Left renal pelvis (tissue), 4 donors: Measurements from ENCODE around the gene TNFSF13B. TPM values are rescaled to one million over a fixed set of nuclear protein-coding genes. Genes with fewer than 3 reads are reported as not detected.
"Not testable (repeated sequence)": the region's sequence is repeated elsewhere in the genome, so short reads cannot be mapped to it uniquely, and the experiment has no call there.

Experiments used
- DNase-seq, 4 donors: peaks; one replicate each; pipeline ENCODE4 v3.0.0-alpha.2; 2013; ENCODE audit warnings: low read depth in 4 of 4, low spot score in 3 of 4
- polyA plus RNA-seq, 4 donors: library from polyadenylated mRNA; unstranded; fragments of 120-200 nt; gene quantifications; one replicate each; pipeline ENCODE4 v1.2.1, GENCODE V29; 2013; ENCODE audit not compliant: insufficient read length in 4 of 4

TNFSF13B gene, protein sequence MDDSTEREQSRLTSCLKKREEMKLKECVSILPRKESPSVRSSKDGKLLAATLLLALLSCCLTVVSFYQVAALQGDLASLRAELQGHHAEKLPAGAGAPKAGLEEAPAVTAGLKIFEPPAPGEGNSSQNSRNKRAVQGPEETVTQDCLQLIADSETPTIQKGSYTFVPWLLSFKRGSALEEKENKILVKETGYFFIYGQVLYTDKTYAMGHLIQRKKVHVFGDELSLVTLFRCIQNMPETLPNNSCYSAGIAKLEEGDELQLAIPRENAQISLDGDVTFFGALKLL
- 1 to 10 TPM; 1.3 to 2.5 (median 1.4) TPM for polyA plus RNA-seq

DNA sequence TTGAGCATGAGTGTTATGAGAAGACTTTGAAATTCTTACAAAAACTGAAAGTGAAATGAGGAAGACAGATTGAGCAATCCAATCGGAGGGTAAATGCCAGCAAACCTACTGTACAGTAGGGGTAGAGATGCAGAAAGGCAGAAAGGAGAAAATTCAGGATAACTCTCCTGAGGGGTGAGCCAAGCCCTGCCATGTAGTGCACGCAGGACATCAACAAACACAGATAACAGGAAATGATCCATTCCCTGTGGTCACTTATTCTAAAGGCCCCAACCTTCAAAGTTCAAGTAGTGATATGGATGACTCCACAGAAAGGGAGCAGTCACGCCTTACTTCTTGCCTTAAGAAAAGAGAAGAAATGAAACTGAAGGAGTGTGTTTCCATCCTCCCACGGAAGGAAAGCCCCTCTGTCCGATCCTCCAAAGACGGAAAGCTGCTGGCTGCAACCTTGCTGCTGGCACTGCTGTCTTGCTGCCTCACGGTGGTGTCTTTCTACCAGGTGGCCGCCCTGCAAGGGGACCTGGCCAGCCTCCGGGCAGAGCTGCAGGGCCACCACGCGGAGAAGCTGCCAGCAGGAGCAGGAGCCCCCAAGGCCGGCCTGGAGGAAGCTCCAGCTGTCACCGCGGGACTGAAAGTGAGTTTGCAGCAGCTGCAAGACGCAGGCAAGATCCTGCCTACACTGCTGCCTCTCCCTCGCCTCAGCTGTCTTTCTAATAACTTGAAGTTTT, at the start of gene TNFSF13B:
TSS of gene TNFSF13B (plus strand) at position 118 of the 728 bp plus-strand sequence. CDS start at position 296, 178 bp downstream.
- no peak for DNase-seq

DNA sequence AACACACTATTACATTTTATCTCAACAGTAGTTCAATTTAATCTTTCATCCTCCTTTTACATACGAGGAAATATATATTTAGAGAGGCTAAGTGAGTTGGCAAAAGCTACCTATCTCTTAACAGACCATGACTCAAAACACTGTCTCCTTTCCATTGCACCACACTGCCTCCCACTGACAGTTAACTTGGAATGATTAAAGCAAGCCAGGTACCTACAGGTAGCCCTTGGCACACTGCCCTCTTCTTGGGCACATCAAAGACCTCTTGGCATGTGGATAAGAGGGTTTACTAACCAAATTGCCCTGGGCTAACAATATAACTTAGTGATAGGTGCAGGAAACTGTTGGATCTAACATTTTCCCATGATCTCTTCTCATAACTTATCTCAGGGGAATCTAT, 49.5 kb upstream of the TNFSF13B start:
- no peak for DNase-seq

DNA sequence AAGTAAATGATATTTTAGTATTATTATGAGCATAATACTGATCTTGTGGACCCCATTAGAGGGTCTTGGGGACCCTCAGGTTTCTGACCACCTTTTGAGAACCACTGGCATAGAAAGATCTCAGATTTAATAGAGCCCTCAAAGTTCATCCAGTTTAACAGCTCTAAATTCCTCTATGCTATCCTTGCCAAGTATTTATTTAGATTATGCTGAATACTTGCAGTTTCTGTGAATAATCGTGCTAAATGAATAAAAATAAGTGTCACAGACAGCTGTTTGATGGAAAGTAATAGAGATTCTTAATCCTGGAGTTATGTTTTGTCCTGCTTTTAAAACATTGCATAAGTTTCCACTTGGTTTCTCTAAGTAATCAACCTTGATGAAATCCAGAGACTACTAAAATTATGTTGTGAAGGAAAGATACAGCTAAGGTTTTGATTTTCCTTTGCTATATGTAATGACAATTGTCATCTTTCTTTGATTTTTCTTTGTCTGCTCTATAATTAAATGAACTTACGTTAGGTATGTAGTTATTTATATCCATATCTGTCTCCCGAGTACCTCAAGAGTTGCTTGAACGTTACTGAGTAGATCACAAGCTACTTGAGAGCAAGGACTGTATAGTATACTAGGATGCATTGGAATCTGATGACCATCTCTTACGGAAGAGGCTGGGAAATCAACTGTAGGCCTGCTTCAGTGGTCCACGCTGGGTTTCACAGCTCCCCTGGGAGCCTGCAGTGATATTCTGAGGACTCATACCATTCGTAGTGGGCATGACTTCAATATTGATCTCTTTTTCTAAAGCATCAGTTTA, 45.6 kb upstream of the TNFSF13B start:
- no peak for DNase-seq

DNA sequence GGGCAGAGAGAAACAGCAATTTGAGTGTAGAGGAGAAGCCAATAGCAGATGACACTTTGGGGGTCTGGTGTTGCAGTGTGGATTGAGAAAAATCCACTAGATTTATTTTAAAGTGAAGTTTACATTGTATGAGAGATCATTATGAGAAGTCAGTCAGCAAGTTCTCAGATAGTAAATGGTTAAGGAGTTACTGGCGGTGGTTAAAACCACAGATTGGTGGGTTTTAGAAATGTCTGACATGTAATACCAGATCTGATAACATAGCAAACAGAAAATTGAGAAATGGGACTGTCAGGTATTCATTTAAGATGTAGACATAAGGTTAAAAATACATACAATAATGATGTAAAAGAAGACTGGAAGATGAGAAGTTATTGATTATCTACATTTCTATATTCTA, 44.1 kb upstream of the TNFSF13B start:
- no peak for DNase-seq

DNA sequence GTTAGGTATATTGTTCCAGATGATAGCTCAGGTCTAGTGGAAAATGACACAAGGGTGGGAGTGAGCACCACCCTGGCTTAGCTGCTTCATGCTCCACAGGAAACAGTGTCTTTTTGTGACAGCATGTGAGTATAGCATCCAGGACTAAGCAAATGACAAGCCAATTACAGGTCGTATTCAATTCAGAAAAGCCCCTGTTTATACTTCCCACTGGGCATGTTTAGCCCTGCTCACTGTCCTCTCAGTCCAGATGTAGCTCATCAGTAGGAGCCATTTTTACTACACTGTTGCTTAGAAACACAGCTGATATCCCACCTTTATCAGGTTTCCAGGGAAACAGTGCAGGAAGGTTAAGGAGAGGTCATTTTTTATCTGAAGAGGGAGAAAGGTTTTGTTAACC, 43.3 kb upstream of the TNFSF13B start:
- DNase-seq = no peak

DNA sequence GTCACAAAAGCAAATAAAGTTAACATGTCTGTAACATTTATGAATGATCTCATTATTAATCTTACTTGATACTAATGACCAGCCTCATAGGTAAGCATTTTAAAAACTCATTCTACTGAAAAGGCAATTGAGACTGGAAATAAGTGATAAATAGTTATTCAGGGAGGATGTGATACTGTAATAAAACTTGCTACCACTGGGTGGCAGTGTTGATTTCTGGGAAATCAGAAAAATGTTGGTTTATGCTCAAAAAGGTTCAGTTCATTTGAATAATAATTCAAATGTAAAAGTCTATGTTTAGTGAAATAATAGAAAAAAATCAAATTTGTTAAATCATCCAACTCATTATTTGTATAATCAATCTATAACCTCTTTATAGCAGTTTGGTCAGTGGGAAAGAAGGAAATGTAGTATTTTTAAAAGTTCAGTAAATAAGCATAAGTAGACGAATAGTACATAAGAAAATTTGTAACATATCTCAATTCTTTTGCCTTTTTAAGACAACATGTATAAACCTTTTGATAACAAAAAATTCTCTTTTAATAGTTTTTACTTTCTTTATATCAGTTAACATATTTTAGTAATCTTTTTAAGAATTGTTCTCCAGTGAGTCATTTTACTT, 41.8 kb upstream of the TNFSF13B start:
- DNase-seq = no peak

DNA sequence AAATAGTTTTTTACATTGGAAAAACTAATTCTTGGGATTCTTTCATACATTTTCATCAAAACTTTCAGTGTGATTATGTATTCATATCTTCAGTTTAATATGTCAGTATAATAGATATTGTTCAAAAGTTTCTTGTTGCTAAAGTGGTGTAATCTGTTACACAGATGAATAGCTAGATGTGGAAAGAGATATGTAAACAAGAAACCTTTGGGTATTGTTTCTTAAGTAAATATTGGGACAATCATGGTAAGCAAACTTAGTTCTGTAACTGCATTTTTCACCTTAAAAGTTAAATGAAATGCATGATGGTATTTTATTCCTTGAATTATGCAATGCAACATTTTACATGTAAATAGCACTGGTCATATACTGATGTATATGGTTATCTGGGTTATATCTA, 39.1 kb upstream of the TNFSF13B start:
- no peak for DNase-seq

DNA sequence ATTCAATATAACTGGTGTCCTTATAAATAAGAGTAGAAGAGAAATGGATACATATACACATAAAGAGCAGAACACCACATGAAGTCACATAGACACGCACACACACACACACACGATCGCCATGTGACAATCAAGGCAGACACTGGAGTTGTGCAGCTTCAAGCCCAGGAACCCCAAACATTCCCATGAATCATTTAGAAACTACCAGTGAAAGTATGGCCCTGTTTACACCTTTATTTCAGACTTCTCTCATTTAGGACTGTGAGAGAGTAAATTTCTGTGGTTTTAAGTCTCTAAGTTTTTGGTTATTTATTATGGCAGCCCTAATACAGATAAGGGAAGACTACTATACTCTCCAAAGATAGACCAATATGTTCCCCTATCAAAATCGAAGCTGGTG, 20.4 kb upstream of the TNFSF13B start:
- DNase-seq = no peak

DNA sequence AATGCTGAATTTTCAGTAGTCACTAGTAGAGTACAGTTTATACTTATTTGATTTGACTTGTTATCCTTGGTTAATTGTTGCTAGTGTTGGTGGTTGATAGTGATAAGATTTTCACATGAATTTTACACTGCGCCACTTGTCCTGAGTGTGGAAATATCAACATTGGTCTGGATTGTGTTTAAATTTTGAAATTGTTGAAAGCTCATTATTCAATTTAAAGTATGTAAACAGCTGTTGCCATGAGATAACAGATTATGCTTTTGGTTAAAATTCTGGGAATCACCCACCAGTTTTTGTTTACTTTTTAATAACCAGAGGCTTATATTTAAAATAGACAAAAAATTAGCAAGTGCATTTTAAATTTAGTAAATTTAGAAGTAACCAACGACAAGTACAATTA, 12.3 kb upstream of the TNFSF13B start:
- no peak for DNase-seq

DNA sequence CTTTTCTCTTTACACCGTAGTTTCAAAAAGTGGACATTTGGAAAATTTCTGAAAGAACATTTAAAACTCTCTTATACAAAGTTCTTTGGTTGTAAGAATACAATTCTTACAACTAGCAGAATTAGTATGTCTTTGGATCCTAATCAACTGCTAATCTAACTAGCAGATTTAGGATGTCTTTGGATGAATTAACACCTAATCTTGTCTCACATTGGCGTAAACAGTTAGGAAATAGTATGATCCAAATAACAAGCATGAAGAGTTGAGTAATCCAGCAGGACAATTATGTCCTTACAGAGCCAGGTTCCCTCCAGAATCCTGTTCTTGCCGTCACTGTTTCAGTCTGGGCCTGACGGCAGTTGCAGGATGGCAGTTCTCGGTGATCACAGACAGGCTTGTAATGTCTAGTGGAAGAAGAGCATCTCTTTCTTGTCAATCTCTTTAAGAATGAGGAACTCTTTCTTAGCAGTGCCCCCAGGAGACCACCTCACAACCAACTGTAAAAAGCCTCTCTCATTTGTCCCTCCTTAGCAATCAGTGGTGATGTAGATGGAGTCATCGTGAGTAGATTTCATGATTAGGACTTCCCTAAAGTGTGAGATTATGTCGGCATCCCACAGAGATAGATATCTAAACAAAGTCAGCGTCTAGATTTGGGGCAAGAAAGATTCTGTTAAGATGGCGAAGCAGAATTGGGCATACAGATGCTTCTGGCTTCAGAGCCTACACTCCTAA, 5.7 kb upstream of the TNFSF13B start:
- no peak for DNase-seq

DNA sequence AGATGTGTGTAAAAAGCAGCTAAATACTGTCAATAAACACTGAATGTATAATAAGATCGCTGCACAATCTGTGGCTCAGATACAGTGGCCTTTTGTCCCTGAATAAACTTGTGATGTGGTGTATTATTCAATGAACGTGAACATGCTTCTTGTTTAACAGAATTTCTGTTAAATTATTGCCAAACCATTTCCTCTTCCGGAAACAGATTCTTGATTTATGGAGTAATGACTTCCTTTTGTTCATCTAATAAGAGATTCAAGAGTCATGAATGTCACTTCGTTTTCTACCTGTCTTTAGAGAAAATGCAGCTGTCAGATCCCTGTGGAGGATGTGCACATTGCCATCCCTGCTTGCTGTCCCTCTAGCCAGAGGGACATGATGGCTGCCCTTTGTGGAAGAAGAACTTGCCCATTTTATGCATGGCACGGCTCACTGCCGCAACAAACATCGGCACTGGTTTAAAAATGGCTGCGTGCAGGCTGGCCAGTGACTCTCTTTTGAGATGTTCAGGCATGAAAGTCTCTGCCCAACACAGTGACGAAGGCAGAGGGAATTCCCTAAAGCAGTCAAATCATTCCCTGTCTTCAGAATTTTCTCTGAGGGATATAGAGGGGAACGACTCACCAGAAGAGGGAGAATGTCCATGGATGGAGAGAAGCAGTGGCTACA, 3.1 kb upstream of the TNFSF13B start:
- no peak for DNase-seq

DNA sequence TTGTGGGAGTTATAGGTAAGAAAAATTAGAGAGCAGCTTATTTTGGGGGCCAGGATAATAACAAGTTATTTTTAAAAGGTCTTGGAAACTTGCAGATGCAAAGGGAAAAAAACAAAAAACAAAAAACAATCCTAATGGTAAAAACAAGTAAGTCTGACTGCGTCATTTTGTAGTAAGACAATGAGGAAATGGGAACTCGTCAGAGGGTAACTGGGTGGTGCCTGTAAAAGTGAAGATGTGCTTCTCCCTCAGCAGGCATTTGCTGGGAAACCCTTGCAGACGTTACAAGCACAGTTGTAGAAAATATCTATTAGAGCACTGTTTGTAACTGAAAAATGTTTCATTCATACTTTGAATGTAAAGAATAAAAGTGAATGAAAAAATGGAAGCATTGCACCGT, 2.2 kb upstream of the TNFSF13B start:
- DNase-seq = no peak

DNA sequence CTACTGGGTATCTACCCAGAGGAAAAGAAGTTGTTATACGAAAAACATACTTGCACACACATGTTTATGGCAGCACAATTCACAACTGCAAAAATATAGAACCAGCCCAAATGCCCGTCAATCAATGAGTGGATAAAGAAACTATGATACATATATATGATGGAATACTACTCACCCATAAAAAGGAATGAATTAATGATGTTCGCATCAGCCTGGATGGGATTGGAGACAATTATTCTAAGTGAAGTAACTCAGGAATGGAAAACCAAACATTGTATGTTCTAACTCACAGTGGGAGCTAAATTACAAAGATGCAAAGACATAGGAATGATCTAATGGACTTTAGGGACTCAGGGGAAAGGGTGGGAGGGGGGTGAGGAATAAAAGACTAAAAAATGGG, 1.7 kb upstream of the TNFSF13B start:
- DNase-seq = not testable (repeated sequence)

DNA sequence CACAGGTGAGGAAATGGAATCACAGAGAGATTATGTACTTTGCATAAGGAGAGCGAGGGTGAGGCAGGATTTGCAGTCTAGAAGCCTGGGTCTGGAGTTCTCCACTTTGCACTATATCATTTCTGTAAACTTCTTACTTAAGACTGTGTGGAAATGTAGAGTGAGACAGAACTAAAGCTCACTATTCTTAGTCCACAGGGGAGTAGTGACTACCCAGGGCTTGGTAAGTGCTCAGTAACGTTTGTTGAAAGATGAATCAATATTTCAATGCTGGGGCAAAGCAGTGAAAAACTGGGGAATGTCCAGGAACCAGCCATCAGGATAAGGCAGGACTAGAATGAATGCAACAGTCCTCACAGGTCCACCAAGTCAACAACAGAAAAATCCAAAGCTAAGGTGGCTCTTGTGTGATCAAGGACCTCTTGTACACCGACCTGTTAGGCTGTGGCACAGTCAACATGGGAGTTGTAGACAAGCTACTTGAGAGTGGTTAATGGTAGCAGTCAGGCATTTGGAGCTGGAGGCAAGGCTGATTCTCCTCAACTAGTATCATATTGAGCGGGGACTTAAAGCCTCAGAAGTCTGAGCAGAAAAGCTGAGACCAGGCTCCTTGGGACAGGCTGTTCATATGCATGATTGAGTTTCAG, 929 bp upstream of the TNFSF13B start:
- no peak for DNase-seq

DNA sequence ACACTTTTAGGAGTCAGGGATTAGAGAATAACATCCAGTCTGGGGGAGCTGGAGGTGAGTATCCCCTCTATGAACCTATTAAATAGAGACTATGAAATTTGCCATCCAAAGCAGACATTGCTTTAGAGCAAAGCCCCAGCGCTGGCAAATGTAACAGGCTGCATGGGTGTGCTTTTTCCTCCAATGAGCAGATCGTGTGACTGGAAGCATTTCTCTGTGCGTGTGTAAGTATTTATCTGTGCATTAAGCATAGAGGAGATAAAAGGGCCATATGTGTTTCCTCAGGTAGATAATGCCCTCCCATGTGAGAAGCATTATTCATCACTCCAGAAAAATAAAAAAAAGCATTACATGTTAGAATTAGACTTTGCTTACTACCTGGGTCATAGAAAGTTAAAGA, 924 bp downstream of the TNFSF13B start:
- no peak for DNase-seq

DNA sequence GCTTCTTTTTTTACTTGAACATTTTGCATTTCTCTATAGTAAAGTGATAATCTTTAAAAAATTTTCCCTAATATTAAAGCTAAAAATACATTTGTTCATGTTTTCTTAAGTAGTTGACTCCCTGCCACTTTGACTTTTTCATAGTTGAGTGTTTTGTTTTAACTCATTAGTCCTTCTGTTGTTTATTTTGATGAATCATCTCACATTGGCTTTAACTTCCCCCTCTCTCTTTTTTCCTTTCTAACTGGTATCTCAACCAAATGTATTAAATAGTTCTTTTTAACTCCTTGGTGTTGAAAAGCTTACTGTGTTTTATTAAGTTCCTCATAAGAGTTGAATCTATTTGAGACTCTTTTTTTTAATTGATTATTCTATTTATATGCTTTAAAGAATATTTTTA, 2.8 kb downstream of the TNFSF13B start:
- no peak for DNase-seq

DNA sequence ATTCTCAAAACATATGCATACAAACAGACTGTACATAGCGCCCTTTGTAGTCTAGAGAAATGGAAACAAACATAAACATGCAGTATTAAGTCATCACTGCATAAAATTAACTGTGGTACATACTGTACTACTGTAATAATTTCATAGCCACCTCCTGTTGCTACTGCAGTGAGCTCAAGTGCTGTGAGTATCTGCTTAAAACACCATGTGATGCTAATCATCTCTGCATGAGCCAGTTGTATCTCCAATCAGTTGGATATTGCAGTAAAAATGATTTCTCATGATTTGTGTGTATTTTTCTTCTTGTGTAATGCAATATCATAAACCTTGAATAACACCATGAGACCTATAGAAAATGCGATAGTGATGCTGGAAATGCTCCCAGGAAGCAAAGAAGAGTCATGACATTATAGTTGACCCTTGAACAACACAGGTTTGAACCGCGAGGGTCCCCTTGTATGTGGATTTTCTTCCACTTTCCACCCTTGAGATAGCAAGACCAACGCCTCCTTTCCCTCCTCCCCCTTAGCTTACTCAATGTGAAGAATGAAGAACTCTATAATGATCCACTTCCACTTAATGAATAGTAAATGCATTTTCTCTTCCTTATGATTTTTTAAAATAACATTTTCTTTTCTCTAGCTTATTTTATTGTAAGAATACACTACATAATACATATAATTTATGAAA, 4.1 kb downstream of the TNFSF13B start:
- DNase-seq = no peak

DNA sequence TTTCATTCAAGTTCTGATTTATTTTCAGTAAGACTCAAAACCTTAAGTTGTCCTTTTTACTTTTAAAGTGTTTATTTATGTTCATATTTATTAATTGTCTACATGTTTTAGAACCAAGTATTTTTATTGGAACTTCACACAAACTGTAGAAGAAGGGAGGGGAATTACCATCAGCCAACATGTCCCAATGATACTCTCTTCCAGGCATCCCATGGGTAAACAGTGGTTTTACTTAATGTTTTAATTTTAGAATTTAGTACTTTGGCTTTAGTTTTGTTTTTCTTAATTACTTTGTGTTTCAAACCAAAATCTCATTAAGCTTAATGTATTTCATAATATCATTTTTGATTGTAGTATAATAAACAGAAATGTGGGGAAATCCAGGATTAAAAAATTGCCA, 5.2 kb downstream of the TNFSF13B start:
- DNase-seq = no peak

DNA sequence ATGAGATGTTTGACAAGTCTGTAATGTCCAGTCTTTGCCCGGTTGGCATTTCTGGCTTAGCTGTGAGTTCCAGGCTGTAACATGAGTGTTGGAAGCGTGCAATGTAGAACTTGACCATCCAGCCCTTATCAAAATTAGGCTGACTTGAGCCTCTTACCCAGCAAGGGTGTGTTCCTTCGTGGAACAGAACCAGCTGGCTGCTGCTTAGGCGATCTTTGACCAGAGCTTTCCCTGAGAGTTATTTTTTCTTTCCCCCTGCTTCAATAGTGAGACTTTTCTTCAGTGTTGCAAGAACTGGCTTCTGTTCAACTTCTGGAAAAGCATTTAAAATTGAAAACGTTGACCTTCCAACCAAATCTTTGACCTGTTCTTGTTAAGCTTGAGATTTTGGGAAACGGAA, 6.5 kb downstream of the TNFSF13B start:
- no peak for DNase-seq
